ENCODE measurements around the gene PCDHA11. TPM values are rescaled to one million over a fixed set of nuclear protein-coding genes. Genes with fewer than 3 reads are reported as not detected.

Gene PCDHA11
- total and polyA plus RNA-seq, 11 donors: 0.08 to 0.13 TPM; not detected in 9

GRCh38 chr5:140916325-140916724 lies 47.6 kb downstream of the PCDHA11 start:
- H3K4me1 ChIP-seq: no peaks in the 10 kb centered on the region
- no peak overlapping the region for H3K27ac ChIP-seq
- ATAC-seq (no peak), DNase-seq (no peak)
- intact Hi-C loops (cut with DNase I): no loop called here
- TF ChIP-seq, protein P1, sequence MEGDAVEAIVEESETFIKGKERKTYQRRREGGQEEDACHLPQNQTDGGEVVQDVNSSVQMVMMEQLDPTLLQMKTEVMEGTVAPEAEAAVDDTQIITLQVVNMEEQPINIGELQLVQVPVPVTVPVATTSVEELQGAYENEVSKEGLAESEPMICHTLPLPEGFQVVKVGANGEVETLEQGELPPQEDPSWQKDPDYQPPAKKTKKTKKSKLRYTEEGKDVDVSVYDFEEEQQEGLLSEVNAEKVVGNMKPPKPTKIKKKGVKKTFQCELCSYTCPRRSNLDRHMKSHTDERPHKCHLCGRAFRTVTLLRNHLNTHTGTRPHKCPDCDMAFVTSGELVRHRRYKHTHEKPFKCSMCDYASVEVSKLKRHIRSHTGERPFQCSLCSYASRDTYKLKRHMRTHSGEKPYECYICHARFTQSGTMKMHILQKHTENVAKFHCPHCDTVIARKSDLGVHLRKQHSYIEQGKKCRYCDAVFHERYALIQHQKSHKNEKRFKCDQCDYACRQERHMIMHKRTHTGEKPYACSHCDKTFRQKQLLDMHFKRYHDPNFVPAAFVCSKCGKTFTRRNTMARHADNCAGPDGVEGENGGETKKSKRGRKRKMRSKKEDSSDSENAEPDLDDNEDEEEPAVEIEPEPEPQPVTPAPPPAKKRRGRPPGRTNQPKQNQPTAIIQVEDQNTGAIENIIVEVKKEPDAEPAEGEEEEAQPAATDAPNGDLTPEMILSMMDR (IDR thresholded peaks at IDR 0.05): no peak
- TF ChIP-seq POLR2A (IDR thresholded peaks at IDR 0.05): no peak
- peaks cover 0 to 10% (median 0%) of the 10 kb centered on the region in 9 donors for H3K27me3 ChIP-seq
- 56 to 90% (median 70%) methylated on average over 1 of the region's 1 CpG for WGBS, 4 donors
- H3K36me3 ChIP-seq: no peaks in the 10 kb centered on the region
- H3K9me3 ChIP-seq: peaks cover 0 to 25% (median 2%) of the 10 kb centered on the region in 12 donors
- no peak overlapping the region for H3K4me3 ChIP-seq

Other genes with a start within 250 kb of the PCDHA11 start
- gene CD14, start 235.8 kb upstream of the PCDHA11 start, total RNA-seq: 100 to 1,000 TPM in 2 of 9 donors, 10 to 100 TPM in 7; 16.6 to 220 (median 26.7) TPM
- 10 to 100 TPM in 1 of 2 donors, 1 to 10 TPM in 1; 9.9 to 20.3 TPM for gene CD14, start 235.8 kb upstream of the PCDHA11 start, polyA plus RNA-seq
- gene TMCO6, start 229.5 kb upstream of the PCDHA11 start, total RNA-seq: 10 to 100 TPM in 1 of 9 donors, 1 to 10 TPM in 8; 2.2 to 11.7 (median 3.3) TPM
- 1 to 10 TPM; 3.9 to 8.7 TPM for gene TMCO6, start 229.5 kb upstream of the PCDHA11 start, polyA plus RNA-seq
- gene NDUFA2, start 221.3 kb upstream of the PCDHA11 start, total RNA-seq: 100 to 1,000 TPM in 8 of 9 donors, 10 to 100 TPM in 1; 84.0 to 156 (median 115) TPM
- 100 to 1,000 TPM; 205 to 550 TPM for gene NDUFA2, start 221.3 kb upstream of the PCDHA11 start, polyA plus RNA-seq
- gene IK, start 221.1 kb upstream of the PCDHA11 start, total RNA-seq: 100 to 1,000 TPM in 2 of 9 donors, 10 to 100 TPM in 7; 60.9 to 147 (median 79.0) TPM
- gene IK, start 221.1 kb upstream of the PCDHA11 start, polyA plus RNA-seq: 10 to 100 TPM; 54.4 to 97.6 TPM
- gene WDR55, start 204.1 kb upstream of the PCDHA11 start, total RNA-seq: 10 to 100 TPM in 8 of 9 donors, 1 to 10 TPM in 1; 9.6 to 17.5 (median 12.2) TPM
- 10 to 100 TPM; 11.0 to 19.3 TPM for gene WDR55, start 204.1 kb upstream of the PCDHA11 start, polyA plus RNA-seq
- gene DND1, start 195.4 kb upstream of the PCDHA11 start, total RNA-seq: under 1 TPM in 7 of 9 donors, not detected in 2; 0.16 to 0.75 (median 0.51) TPM
- under 1 TPM; 0.53 to 0.95 TPM for gene DND1, start 195.4 kb upstream of the PCDHA11 start, polyA plus RNA-seq
- 10 to 100 TPM; 31.3 to 43.9 (median 36.0) TPM for gene HARS1, start 177.6 kb upstream of the PCDHA11 start, total RNA-seq
- gene HARS1, start 177.6 kb upstream of the PCDHA11 start, polyA plus RNA-seq: 10 to 100 TPM; 45.3 to 58.6 TPM
- 10 to 100 TPM; 20.0 to 31.7 (median 24.6) TPM for gene HARS2, start 177.5 kb upstream of the PCDHA11 start, total RNA-seq
- gene HARS2, start 177.5 kb upstream of the PCDHA11 start, polyA plus RNA-seq: 10 to 100 TPM; 17.4 to 31.3 TPM
- gene ZMAT2, start 168.5 kb upstream of the PCDHA11 start, total RNA-seq: 10 to 100 TPM; 25.0 to 39.5 (median 33.9) TPM
- 10 to 100 TPM; 56.0 to 72.9 TPM for gene ZMAT2, start 168.5 kb upstream of the PCDHA11 start, polyA plus RNA-seq
- under 1 TPM in 1 of 9 donors, not detected in 8; 0.08 TPM for gene PCDHA1, start 82.8 kb upstream of the PCDHA11 start, total RNA-seq
- gene PCDHA1, start 82.8 kb upstream of the PCDHA11 start, polyA plus RNA-seq: not detected
- under 1 TPM in 1 of 9 donors, not detected in 8; 0.07 TPM for gene PCDHA2, start 74.1 kb upstream of the PCDHA11 start, total RNA-seq
- gene PCDHA2, start 74.1 kb upstream of the PCDHA11 start, polyA plus RNA-seq: under 1 TPM in 1 of 2 donors, not detected in 1; 0.01 TPM
- under 1 TPM in 8 of 9 donors, not detected in 1; 0.07 to 0.39 (median 0.22) TPM for gene PCDHA3, start 67.9 kb upstream of the PCDHA11 start, total RNA-seq
- under 1 TPM in 1 of 2 donors, not detected in 1; 0.01 TPM for gene PCDHA3, start 67.9 kb upstream of the PCDHA11 start, polyA plus RNA-seq
- gene PCDHA4, start 61.9 kb upstream of the PCDHA11 start, total RNA-seq: under 1 TPM in 6 of 9 donors, not detected in 3; 0.02 to 0.21 (median 0.13) TPM
- under 1 TPM in 1 of 2 donors, not detected in 1; 0.03 TPM for gene PCDHA4, start 61.9 kb upstream of the PCDHA11 start, polyA plus RNA-seq
- under 1 TPM in 4 of 9 donors, not detected in 5; 0.07 to 0.20 (median 0.08) TPM for gene PCDHA5, start 47.3 kb upstream of the PCDHA11 start, total RNA-seq
- under 1 TPM in 1 of 2 donors, not detected in 1; 0.04 TPM for gene PCDHA5, start 47.3 kb upstream of the PCDHA11 start, polyA plus RNA-seq
- under 1 TPM in 6 of 9 donors, not detected in 3; 0.10 to 0.36 (median 0.29) TPM for gene PCDHA6, start 41.0 kb upstream of the PCDHA11 start, total RNA-seq
- gene PCDHA6, start 41.0 kb upstream of the PCDHA11 start, polyA plus RNA-seq: not detected
- gene PCDHA7, start 34.7 kb upstream of the PCDHA11 start, total RNA-seq: under 1 TPM in 4 of 9 donors, not detected in 5; 0.11 to 0.27 (median 0.20) TPM
- under 1 TPM in 1 of 2 donors, not detected in 1; 0.03 TPM for gene PCDHA7, start 34.7 kb upstream of the PCDHA11 start, polyA plus RNA-seq
- gene PCDHA8, start 27.8 kb upstream of the PCDHA11 start, total RNA-seq: under 1 TPM in 4 of 9 donors, not detected in 5; 0.08 to 0.32 (median 0.12) TPM
- gene PCDHA8, start 27.8 kb upstream of the PCDHA11 start, polyA plus RNA-seq: not detected
- gene PCDHA9, start 20.6 kb upstream of the PCDHA11 start, total RNA-seq: under 1 TPM in 3 of 9 donors, not detected in 6; 0.07 to 0.15 (median 0.08) TPM
- not detected for gene PCDHA9, start 20.6 kb upstream of the PCDHA11 start, polyA plus RNA-seq
- under 1 TPM in 7 of 9 donors, not detected in 2; 0.04 to 0.41 (median 0.19) TPM for gene PCDHA10, start 13.1 kb upstream of the PCDHA11 start, total RNA-seq
- under 1 TPM; under 0.01 to 0.01 TPM for gene PCDHA10, start 13.1 kb upstream of the PCDHA11 start, polyA plus RNA-seq
- gene PCDHA12, start 6.4 kb downstream of the PCDHA11 start, total RNA-seq: under 1 TPM in 4 of 9 donors, not detected in 5; 0.08 to 0.97 (median 0.09) TPM
- not detected for gene PCDHA12, start 6.4 kb downstream of the PCDHA11 start, polyA plus RNA-seq
- under 1 TPM in 2 of 9 donors, not detected in 7; 0.12 to 0.38 TPM for gene PCDHA13, start 13.2 kb downstream of the PCDHA11 start, total RNA-seq
- under 1 TPM in 1 of 2 donors, not detected in 1; 0.01 TPM for gene PCDHA13, start 13.2 kb downstream of the PCDHA11 start, polyA plus RNA-seq
- under 1 TPM in 6 of 9 donors, not detected in 3; 0.08 to 0.88 (median 0.14) TPM for gene PCDHAC1, start 57.3 kb downstream of the PCDHA11 start, total RNA-seq
- gene PCDHAC1, start 57.3 kb downstream of the PCDHA11 start, polyA plus RNA-seq: not detected
- gene PCDHAC2, start 97.5 kb downstream of the PCDHA11 start, total RNA-seq: 1 to 10 TPM in 2 of 9 donors, under 1 TPM in 7; 0.07 to 2.2 (median 0.47) TPM
- under 1 TPM in 1 of 2 donors, not detected in 1; 0.07 TPM for gene PCDHAC2, start 97.5 kb downstream of the PCDHA11 start, polyA plus RNA-seq
- gene PCDHB1, start 182.4 kb downstream of the PCDHA11 start, total RNA-seq: under 1 TPM in 2 of 9 donors, not detected in 7; 0.04 to 0.05 TPM
- gene PCDHB1, start 182.4 kb downstream of the PCDHA11 start, polyA plus RNA-seq: not detected
- gene PCDHB2, start 225.7 kb downstream of the PCDHA11 start, total RNA-seq: 1 to 10 TPM in 8 of 9 donors, under 1 TPM in 1; 0.70 to 4.3 (median 2.3) TPM
- gene PCDHB2, start 225.7 kb downstream of the PCDHA11 start, polyA plus RNA-seq: under 1 TPM; 0.50 to 0.69 TPM
- gene PCDHB3, start 231.5 kb downstream of the PCDHA11 start, total RNA-seq: 1 to 10 TPM in 6 of 9 donors, under 1 TPM in 3; 0.77 to 2.9 (median 1.1) TPM
- gene PCDHB3, start 231.5 kb downstream of the PCDHA11 start, polyA plus RNA-seq: under 1 TPM; 0.27 to 0.33 TPM